DND-41 (cell line): Measurements from ENCODE around the gene CENPN.

Experiments
- ATAC-seq: fragments of 200-7000 bp; cut with Tn5 transposase; 3 replicates; pipeline ENCODE4 v1.9.1; 2021; ENCODE audit warnings: low read depth; ENCODE audit not compliant: insufficient read depth
- DNase-seq: peaks from one replicate; pipeline ENCODE4 v3.0.0-alpha.2; 2020
- H2AFZ ChIP-seq: 2 replicates; pipeline ENCODE4 v1.6.0; 2012; ENCODE audit warnings: low read depth, low read length
- H3K27ac ChIP-seq: 2 replicates; pipeline ENCODE4 v1.5.1; 2012; ENCODE audit warnings: low read length, inconsistent platforms
- H3K27me3 ChIP-seq: fragments of 200-600 bp; sonication (generic); 2 replicates; pipeline ENCODE4 v1.6.0; 2012; ENCODE audit warnings: low read length, mild to moderate bottlenecking, inconsistent platforms; ENCODE audit not compliant: insufficient read depth, poor library complexity
- H3K36me3 ChIP-seq: 2 replicates; pipeline ENCODE4 v1.5.1; 2012; ENCODE audit warnings: low read length, inconsistent platforms; ENCODE audit not compliant: insufficient read depth
- H3K4me1 ChIP-seq: 2 replicates; pipeline ENCODE4 v1.5.1; 2012; ENCODE audit warnings: mild to moderate bottlenecking, low read length; ENCODE audit not compliant: insufficient read depth
- H3K4me2 ChIP-seq: 2 replicates; pipeline ENCODE4 v1.6.0; 2012; ENCODE audit warnings: mild to moderate bottlenecking, moderate library complexity, low read length, inconsistent platforms; ENCODE audit not compliant: insufficient read depth
- H3K4me3 ChIP-seq, 2 experiments: fragments of 200-600 bp in 1 of 2; shearing (Covaris generic) in 1 of 2; 2 replicates each; pipeline ENCODE4 v1.5.1; 2012 to 2016; ENCODE audit warnings: inconsistent platforms in 2 of 2, low read length in 2 of 2, mild to moderate bottlenecking in 2 of 2, low read depth in 1 of 2, moderate library complexity in 1 of 2
- H3K79me2 ChIP-seq: 2 replicates; pipeline ENCODE4 v1.6.0; 2012; ENCODE audit warnings: low read length, inconsistent platforms; ENCODE audit not compliant: insufficient read depth
- H3K9ac ChIP-seq: 2 replicates; pipeline ENCODE4 v1.6.0; 2012; ENCODE audit warnings: low read depth, mild to moderate bottlenecking, inconsistent platforms, low read length, moderate library complexity
- H3K9me3 ChIP-seq: 2 replicates; pipeline ENCODE4 v1.5.1; 2012; ENCODE audit warnings: low read length, moderate library complexity, mild to moderate bottlenecking, inconsistent platforms; ENCODE audit not compliant: insufficient read depth, severe bottlenecking
- H4K20me1 ChIP-seq: 2 replicates; pipeline ENCODE4 v1.6.0; 2012; ENCODE audit warnings: low read length; ENCODE audit not compliant: insufficient read depth
- EZH2 ChIP-seq: IDR thresholded peaks from 3 replicates; pipeline ENCODE4 v1.6.1; 2012; ENCODE audit warnings: borderline replicate concordance, low read depth, mild to moderate bottlenecking, moderate library complexity, low read length, inconsistent platforms; ENCODE audit not compliant: severe bottlenecking
- TF ChIP-seq, protein P1 (sequence below): IDR thresholded peaks from 2 replicates; pipeline ENCODE4 v1.5.1; 2012; ENCODE audit warnings: borderline replicate concordance, low read length, moderate library complexity, mild to moderate bottlenecking; ENCODE audit not compliant: poor library complexity, severe bottlenecking; ENCODE audit errors: extremely low read depth

The CENPN gene

DNA sequence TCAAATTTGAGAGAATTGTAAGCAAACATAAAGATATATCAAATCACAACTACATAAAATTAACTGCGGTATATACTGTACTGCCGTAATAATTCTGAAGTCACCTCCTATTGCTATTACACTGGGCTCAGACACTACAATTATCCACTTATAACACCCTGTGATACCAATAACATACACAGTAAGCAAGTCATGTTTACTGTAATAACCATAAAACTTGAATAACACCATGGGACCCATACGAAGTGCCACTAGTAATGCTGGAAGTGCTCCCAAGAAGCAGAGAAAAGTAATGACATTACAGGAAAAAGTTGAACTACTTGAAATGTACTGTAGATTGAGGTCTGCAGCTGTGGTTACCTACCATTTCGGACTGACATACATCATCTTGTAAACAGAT lies 24.4 kb upstream of the CENPN start:
- Histone ChIP-seq H3K27ac (no peak overlapping the region), H2AFZ (no peak overlapping the region), H3K27me3 (no peaks in the 10 kb centered on the region), H3K4me2 (no peak overlapping the region), H4K20me1 (peaks cover 15% of the 10 kb centered on the region; the same call in 1 of the 2 replicates), H3K79me2 (peaks cover 59% of the 10 kb centered on the region), H3K36me3 (peaks cover 31% of the 10 kb centered on the region), H3K9ac (no peak overlapping the region), H3K4me3 (no peak overlapping the region), H3K9me3 (no peaks in the 10 kb centered on the region), H3K4me1 (no peaks in the 10 kb centered on the region)
- TF ChIP-seq EZH2 = no peak
- TF ChIP-seq, protein P1, sequence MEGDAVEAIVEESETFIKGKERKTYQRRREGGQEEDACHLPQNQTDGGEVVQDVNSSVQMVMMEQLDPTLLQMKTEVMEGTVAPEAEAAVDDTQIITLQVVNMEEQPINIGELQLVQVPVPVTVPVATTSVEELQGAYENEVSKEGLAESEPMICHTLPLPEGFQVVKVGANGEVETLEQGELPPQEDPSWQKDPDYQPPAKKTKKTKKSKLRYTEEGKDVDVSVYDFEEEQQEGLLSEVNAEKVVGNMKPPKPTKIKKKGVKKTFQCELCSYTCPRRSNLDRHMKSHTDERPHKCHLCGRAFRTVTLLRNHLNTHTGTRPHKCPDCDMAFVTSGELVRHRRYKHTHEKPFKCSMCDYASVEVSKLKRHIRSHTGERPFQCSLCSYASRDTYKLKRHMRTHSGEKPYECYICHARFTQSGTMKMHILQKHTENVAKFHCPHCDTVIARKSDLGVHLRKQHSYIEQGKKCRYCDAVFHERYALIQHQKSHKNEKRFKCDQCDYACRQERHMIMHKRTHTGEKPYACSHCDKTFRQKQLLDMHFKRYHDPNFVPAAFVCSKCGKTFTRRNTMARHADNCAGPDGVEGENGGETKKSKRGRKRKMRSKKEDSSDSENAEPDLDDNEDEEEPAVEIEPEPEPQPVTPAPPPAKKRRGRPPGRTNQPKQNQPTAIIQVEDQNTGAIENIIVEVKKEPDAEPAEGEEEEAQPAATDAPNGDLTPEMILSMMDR = no peak
- DNase-seq (no peak), ATAC-seq (no peak)

- DNase-seq (no peak), ATAC-seq (no peak)
- peaks cover 27% of the 10 kb centered on the region for H3K36me3 ChIP-seq
- H3K79me2 ChIP-seq = peaks cover 75% of the 10 kb centered on the region
- no peak overlapping the region for H2AFZ ChIP-seq
- H3K9me3 ChIP-seq = no peaks in the 10 kb centered on the region
- H3K27ac ChIP-seq = no peak overlapping the region
- no peaks in the 10 kb centered on the region for H3K4me1 ChIP-seq
- H3K4me3 ChIP-seq = no peak overlapping the region
- peaks cover 23% of the 10 kb centered on the region; the same call in 1 of the 2 replicates for H4K20me1 ChIP-seq
- no peak overlapping the region for H3K9ac ChIP-seq
- H3K27me3 ChIP-seq = no peaks in the 10 kb centered on the region
- TF ChIP-seq, protein P1 = no peak
- no peak for TF ChIP-seq EZH2
- H3K4me2 ChIP-seq = no peak overlapping the region
These were observed 22.7 kb upstream of the CENPN start for GRCh38 chr16:80984124-80984892.

GRCh38 chr16:80985611-80986010 lies 21.4 kb upstream of the CENPN start:
- peaks cover 18% of the 10 kb centered on the region for H3K36me3 ChIP-seq
- TF ChIP-seq, protein P1 = no peak
- no peak for TF ChIP-seq EZH2
- no peaks in the 10 kb centered on the region for H3K4me1 ChIP-seq
- H3K4me3 ChIP-seq = no peak overlapping the region
- H3K79me2 ChIP-seq = peaks cover 88% of the 10 kb centered on the region
- ATAC-seq = no peak
- no peaks in the 10 kb centered on the region for H3K9me3 ChIP-seq
- H3K27ac ChIP-seq = no peak overlapping the region
- H3K4me2 ChIP-seq = no peak overlapping the region
- H4K20me1 ChIP-seq = peaks cover 27% of the 10 kb centered on the region; the same call in 1 of the 2 replicates
- no peaks in the 10 kb centered on the region for H3K27me3 ChIP-seq
- H3K9ac ChIP-seq = no peak overlapping the region
- DNase-seq = no peak
- H2AFZ ChIP-seq = no peak overlapping the region
